Spinal cord (tissue), 10 donors: ENCODE results near the gene UGT1A6. TPM values are rescaled to one million over a fixed set of nuclear protein-coding genes. Genes with fewer than 3 reads are reported as not detected.

Experiments
- DNase-seq, 6 donors: peaks; one replicate each; pipeline versions ENCODE4 v3.0.0 to v3.0.0-alpha.2; 2013 to 2015; ENCODE audit warnings: low spot score in 6 of 6, low read depth in 4 of 6
- H3K27ac ChIP-seq: one replicate; pipeline ENCODE4 v1.5.1; 2013; ENCODE audit warnings: low read depth, low read length, control low read depth
- H3K27me3 ChIP-seq: one replicate; pipeline ENCODE4 v1.6.1; 2013; ENCODE audit warnings: low read length; ENCODE audit not compliant: control insufficient read depth, insufficient read depth
- H3K36me3 ChIP-seq: one replicate; pipeline ENCODE4 v1.6.1; 2013; ENCODE audit warnings: low read length; ENCODE audit not compliant: control insufficient read depth, insufficient read depth
- H3K4me1 ChIP-seq: one replicate; pipeline ENCODE4 v1.6.1; 2013; ENCODE audit warnings: low read length; ENCODE audit not compliant: control insufficient read depth, insufficient read depth
- H3K4me3 ChIP-seq: one replicate; pipeline ENCODE4 v1.5.1; 2013; ENCODE audit warnings: low read depth, low read length, control low read depth
- H3K9me3 ChIP-seq: one replicate; pipeline ENCODE4 v1.6.1; 2013; ENCODE audit warnings: low read length; ENCODE audit not compliant: control insufficient read depth, insufficient read depth
- WGBS: methylation state at CpG from one replicate; pipeline ENCODE4 v1.1.5; 2013; ENCODE audit warnings: missing lambda C conversion rate; ENCODE audit not compliant: insufficient coverage; 5-methylcytosine and 5-hydroxymethylcytosine counted together
- polyA plus RNA-seq, 2 donors: library from polyadenylated mRNA; unstranded; fragments of 120-200 nt; gene quantifications; one replicate each; pipeline ENCODE4 v1.2.1, GENCODE V29; 2013; ENCODE audit not compliant: insufficient read length in 2 of 2
- total RNA-seq, 2 donors: library from RNA; depleted of rRNA in 1 of 2; stranded (reverse); fragments of 120-200 nt in 1 of 2; fragments of >200 nt in 1 of 2; gene quantifications; one replicate each; pipeline versions ENCODE4 v1.2.3 to v1.2.4, GENCODE V29; 2013 to 2014
- donor health status: healthy.

The UGT1A6 gene
- total and polyA plus RNA-seq, 4 donors = 0.20 TPM; not detected in 3

DNA sequence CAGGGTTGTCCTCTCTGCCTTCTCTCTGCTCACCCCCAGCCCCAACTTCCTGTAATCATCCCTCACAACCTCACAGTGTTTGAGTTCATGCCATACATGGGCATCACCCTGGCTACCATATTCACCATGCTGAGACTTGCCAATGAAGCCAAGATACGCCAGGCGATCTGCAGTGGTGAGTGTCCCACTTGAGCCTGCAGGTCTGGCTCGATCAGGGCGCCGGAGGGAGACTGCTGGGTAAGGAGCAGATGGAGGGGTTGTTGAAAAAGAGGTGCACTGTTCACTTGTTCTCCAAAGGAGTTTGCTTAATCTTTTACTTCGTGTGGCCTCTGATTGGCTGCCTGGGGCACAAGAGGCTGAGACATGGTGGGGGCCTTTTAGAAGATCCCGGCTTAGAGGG lies 100.0 kb downstream of the UGT1A6 start:
- H3K9me3 ChIP-seq = no peaks in the 10 kb centered on the region
- no peak overlapping the region for H3K4me3 ChIP-seq
- H3K4me1 ChIP-seq = no peaks in the 10 kb centered on the region
- 85% methylated on average over 7 of the region's 7 CpGs for WGBS
- no peaks in the 10 kb centered on the region for H3K36me3 ChIP-seq
- no peaks in the 10 kb centered on the region for H3K27me3 ChIP-seq
- no peak for DNase-seq
- H3K27ac ChIP-seq = no peak overlapping the region

DNA sequence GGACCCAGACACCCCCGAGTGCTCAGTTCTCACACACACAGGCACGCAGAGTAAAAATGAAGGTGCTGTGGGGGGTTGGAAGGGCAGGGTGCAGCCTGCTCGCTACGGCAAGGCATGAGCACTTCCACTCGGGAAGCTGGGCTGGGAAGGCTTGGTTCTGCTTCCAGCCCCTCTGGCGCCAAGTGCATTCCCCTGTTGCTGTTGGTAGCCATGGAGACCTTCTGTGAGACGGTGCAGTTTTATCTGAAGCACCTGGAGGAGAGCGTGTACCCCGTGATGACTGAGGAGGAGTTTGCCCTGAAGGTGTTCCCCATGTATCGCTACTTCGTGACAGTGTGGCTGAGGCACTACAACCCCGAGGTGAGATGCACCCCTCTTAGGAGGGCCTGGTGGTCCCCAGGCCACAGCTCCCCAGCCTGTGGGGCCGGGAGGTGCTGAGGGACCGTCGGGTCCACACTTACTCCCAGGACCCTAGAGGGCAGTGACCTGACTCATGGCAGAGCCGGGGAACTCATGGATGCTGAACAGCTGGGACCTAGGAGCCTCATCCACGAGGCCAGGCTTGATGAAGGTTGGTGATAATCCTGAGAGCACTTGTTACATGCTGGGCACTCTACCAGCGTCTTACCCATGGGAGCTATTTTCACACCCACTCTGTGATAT lies 100.9 kb downstream of the UGT1A6 start:
- Histone ChIP-seq H3K4me3 (no peak overlapping the region), H3K36me3 (no peaks in the 10 kb centered on the region), H3K4me1 (no peaks in the 10 kb centered on the region), H3K27ac (no peak overlapping the region), H3K9me3 (no peaks in the 10 kb centered on the region), H3K27me3 (no peaks in the 10 kb centered on the region)
- DNase-seq = no peak
- 82% methylated on average over 16 of the region's 18 CpGs for WGBS

- Histone ChIP-seq H3K9me3 (no peaks in the 10 kb centered on the region), H3K4me3 (no peak overlapping the region), H3K36me3 (no peaks in the 10 kb centered on the region), H3K27me3 (no peaks in the 10 kb centered on the region), H3K27ac (no peak overlapping the region), H3K4me1 (no peaks in the 10 kb centered on the region)
- no peak for DNase-seq
- 92% methylated on average over 17 of the region's 17 CpGs for WGBS
Measured at GRCh38 chr2:233794128-233794658, 101.5 kb downstream of the UGT1A6 start.

GRCh38 chr2:233795735-233796171 lies 103.1 kb downstream of the UGT1A6 start:
- 90% methylated on average over 11 of the region's 13 CpGs for WGBS
- H3K27ac ChIP-seq = no peak overlapping the region
- no peak for DNase-seq
- no peak overlapping the region for H3K4me3 ChIP-seq
- no peaks in the 10 kb centered on the region for H3K36me3 ChIP-seq
- H3K9me3 ChIP-seq = no peaks in the 10 kb centered on the region
- H3K4me1 ChIP-seq = no peaks in the 10 kb centered on the region
- no peaks in the 10 kb centered on the region for H3K27me3 ChIP-seq

DNA sequence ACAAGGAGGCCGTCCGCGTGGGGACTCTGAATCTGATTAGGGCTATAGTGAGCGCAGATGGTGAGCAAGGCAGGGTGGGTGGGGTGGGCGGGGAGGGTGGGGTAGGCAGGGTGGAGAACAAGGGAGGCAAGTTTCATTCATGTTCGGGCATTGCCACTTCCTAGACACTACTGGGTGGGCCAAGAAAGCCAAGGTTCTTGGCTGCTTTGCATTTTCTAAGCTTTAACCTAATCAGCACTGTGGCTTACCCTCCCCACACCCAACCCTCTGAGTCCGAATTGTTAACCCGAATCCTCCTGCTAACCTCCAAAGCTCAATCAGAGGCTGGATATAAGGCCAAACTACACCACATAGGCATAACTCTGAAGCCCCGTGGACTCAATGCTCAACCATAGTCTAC lies 103.6 kb downstream of the UGT1A6 start:
- H3K36me3 ChIP-seq = no peaks in the 10 kb centered on the region
- no peaks in the 10 kb centered on the region for H3K27me3 ChIP-seq
- H3K4me3 ChIP-seq = no peak overlapping the region
- H3K27ac ChIP-seq = no peak overlapping the region
- no peaks in the 10 kb centered on the region for H3K4me1 ChIP-seq
- no peaks in the 10 kb centered on the region for H3K9me3 ChIP-seq
- WGBS = 85% methylated on average over 3 of the region's 9 CpGs
- DNase-seq = no peak

GRCh38 chr2:233798335-233799086 lies 105.8 kb downstream of the UGT1A6 start:
- H3K4me3 ChIP-seq = no peak overlapping the region
- no peaks in the 10 kb centered on the region for H3K27me3 ChIP-seq
- H3K4me1 ChIP-seq = no peaks in the 10 kb centered on the region
- no peaks in the 10 kb centered on the region for H3K36me3 ChIP-seq
- no peaks in the 10 kb centered on the region for H3K9me3 ChIP-seq
- no peak for DNase-seq
- no peak overlapping the region for H3K27ac ChIP-seq
- 85% methylated on average over 14 of the region's 14 CpGs for WGBS

GRCh38 chr2:233799087-233799665 lies 106.5 kb downstream of the UGT1A6 start:
- no peaks in the 10 kb centered on the region for H3K9me3 ChIP-seq
- no peaks in the 10 kb centered on the region for H3K36me3 ChIP-seq
- H3K27ac ChIP-seq = no peak overlapping the region
- WGBS = 42% methylated on average over 6 of the region's 7 CpGs
- no peak overlapping the region for H3K4me3 ChIP-seq
- H3K4me1 ChIP-seq = no peaks in the 10 kb centered on the region
- DNase-seq = peak in 1 of 6 donors; percentile 9
- H3K27me3 ChIP-seq = no peaks in the 10 kb centered on the region

DNA sequence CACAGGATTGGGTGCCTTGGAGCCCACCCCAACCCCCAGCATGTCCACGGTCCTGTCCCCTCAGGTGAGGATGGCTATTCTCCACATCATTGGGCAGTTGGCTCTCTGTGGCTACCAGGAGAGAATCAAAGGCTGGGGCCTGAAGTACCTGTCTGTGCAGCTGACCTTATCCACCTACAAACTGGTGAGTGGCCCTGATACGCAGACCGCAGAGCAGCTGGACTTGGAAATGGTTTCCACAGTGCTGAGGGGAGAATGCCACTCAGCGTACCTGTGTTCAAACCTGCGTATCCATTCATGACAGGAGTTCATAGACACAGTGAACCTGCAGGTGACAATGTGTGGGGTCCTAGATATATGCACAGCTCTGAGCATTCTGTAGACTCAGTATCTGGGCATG lies 107.0 kb downstream of the UGT1A6 start:
- no peak overlapping the region for H3K27ac ChIP-seq
- H3K4me1 ChIP-seq = no peaks in the 10 kb centered on the region
- WGBS = 74% methylated on average over 5 of the region's 5 CpGs
- no peaks in the 10 kb centered on the region for H3K36me3 ChIP-seq
- DNase-seq = no peak
- no peaks in the 10 kb centered on the region for H3K9me3 ChIP-seq
- H3K4me3 ChIP-seq = no peak overlapping the region
- no peaks in the 10 kb centered on the region for H3K27me3 ChIP-seq

- 93% methylated on average over 4 of the region's 7 CpGs for WGBS
- no peaks in the 10 kb centered on the region for H3K27me3 ChIP-seq
- no peak overlapping the region for H3K27ac ChIP-seq
- no peak for DNase-seq
- H3K4me3 ChIP-seq = no peak overlapping the region
- no peaks in the 10 kb centered on the region for H3K9me3 ChIP-seq
- H3K4me1 ChIP-seq = no peaks in the 10 kb centered on the region
- no peaks in the 10 kb centered on the region for H3K36me3 ChIP-seq
Measured at GRCh38 chr2:233800208-233800607, 107.5 kb downstream of the UGT1A6 start.
